Panc1 (cell line): ENCODE results near the gene FHAD1. TPM values are rescaled to one million over a fixed set of nuclear protein-coding genes. Genes with fewer than 3 reads are reported as not detected.

ENCODE experiments used
- ATAC-seq: fragments of 200-7000 bp; cut with Tn5 transposase; 2 replicates; pipeline ENCODE4 v1.9.1; 2020; ENCODE audit warnings: mild to moderate bottlenecking, moderate library complexity
- BruUV-seq: library from RNA; stranded (reverse); fragments of 400-500 nt; replicated peaks from 2 replicates; lab custom pipeline; 2021; lab: Mats Ljungman, UMichigan
- CTCF ChIA-PET: fragments of 300-600 bp; sonication (Branson Sonifier 250); formaldehyde crosslinking; loops from one replicate; lab custom pipeline; 2022; ENCODE audit warnings: antibody characterized with exemption; lab: Charles Lee
- POLR2A ChIA-PET: fragments of 300-600 bp; sonication (Branson Sonifier 250); formaldehyde crosslinking; loops from one replicate; lab custom pipeline; 2022; ENCODE audit warnings: antibody characterized with exemption; lab: Charles Lee
- DNase-seq: peaks from one replicate; pipeline ENCODE4 v3.0.0-alpha.2; 2010; ENCODE audit warnings: low read depth, low spot score
- H3K27ac ChIP-seq: 2 replicates; pipeline ENCODE4 v1.5.1; 2011; ENCODE audit warnings: mild to moderate bottlenecking, low read length, inconsistent platforms
- H3K27me3 ChIP-seq: fragments of 200-500 bp; sonication (Bioruptor generic); 2 replicates; pipeline ENCODE4 v1.6.0; 2014; ENCODE audit warnings: low read length, inconsistent platforms; ENCODE audit not compliant: control insufficient read depth, insufficient read depth
- H3K36me3 ChIP-seq: fragments of 200-500 bp; sonication (Bioruptor generic); 2 replicates; pipeline ENCODE4 v1.5.1; 2014; ENCODE audit warnings: inconsistent platforms, mild to moderate bottlenecking, low read length, moderate library complexity; ENCODE audit not compliant: control insufficient read depth, insufficient read depth
- H3K4me1 ChIP-seq: 2 replicates; pipeline ENCODE4 v1.5.1; 2011; ENCODE audit warnings: inconsistent platforms, mild to moderate bottlenecking, low read length, moderate library complexity; ENCODE audit not compliant: control insufficient read depth, insufficient read depth
- H3K4me3 ChIP-seq, 2 experiments: 2 replicates each; pipeline ENCODE4 v1.5.1; 2011 to 2012; ENCODE audit warnings: low read depth in 2 of 2, low read length in 2 of 2, mild to moderate bottlenecking in 2 of 2, inconsistent platforms in 1 of 2, moderate library complexity in 1 of 2
- H3K9me3 ChIP-seq: fragments of 200-500 bp; sonication (Bioruptor generic); 2 replicates; pipeline ENCODE4 v1.5.1; 2014; ENCODE audit warnings: low read depth, mild to moderate bottlenecking, inconsistent platforms, low read length, moderate library complexity; ENCODE audit not compliant: control insufficient read depth, insufficient read depth
- POLR2AphosphoS5 ChIP-seq: IDR thresholded peaks from 2 replicates; pipeline ENCODE4 v1.6.1; 2012; ENCODE audit warnings: mild to moderate bottlenecking, low read depth, low read length, moderate library complexity
- SIN3A ChIP-seq: IDR thresholded peaks from 2 replicates; pipeline ENCODE4 v1.6.1; 2012; ENCODE audit warnings: low read depth, mild to moderate bottlenecking, low read length, moderate library complexity, borderline replicate concordance; ENCODE audit not compliant: insufficient read depth
- TCF7L2 ChIP-seq: IDR thresholded peaks from 2 replicates; pipeline ENCODE4 v1.6.1; 2011; ENCODE audit warnings: mild to moderate bottlenecking, low read depth, low read length, inconsistent platforms
- in situ Hi-C: cut with HindIII; loops from 2 replicates; pipeline ENCODE4 v1.10.0; 2016; ENCODE audit warnings: low sequenced_read_pairs, low pct_unique_long_range_greater_than_20kb
- intact Hi-C: fragments of 100-400 bp; cut with micrococcal nuclease; formaldehyde crosslinking; loops from one replicate; pipeline ENCODE4 v1.10.0; 2022; ENCODE audit not compliant: unreplicated experiment
- total RNA-seq: library from RNA; stranded (reverse); gene quantifications from one replicate; pipeline ENCODE4 v1.2.1, GENCODE V29; 2021; ENCODE audit not compliant: unreplicated experiment
- TF ChIP-seq, protein P1 (sequence below): fragments of 450-650 bp; IDR thresholded peaks from 2 replicates; pipeline ENCODE4 v1.5.1; 2017; ENCODE audit warnings: mild to moderate bottlenecking
- TF ChIP-seq, protein P2 (sequence below), 2 experiments: IDR thresholded peaks; 2 replicates each; pipeline ENCODE4 v1.6.1; 2011 to 2012; ENCODE audit warnings: low read depth in 2 of 2, control low read depth in 1 of 2, low read length in 1 of 2, mild to moderate bottlenecking in 1 of 2, moderate library complexity in 1 of 2; ENCODE audit not compliant: insufficient read depth in 1 of 2

Gene FHAD1
- total RNA-seq, 1 experiment from 2014 or later = 0.23 TPM

DNA sequence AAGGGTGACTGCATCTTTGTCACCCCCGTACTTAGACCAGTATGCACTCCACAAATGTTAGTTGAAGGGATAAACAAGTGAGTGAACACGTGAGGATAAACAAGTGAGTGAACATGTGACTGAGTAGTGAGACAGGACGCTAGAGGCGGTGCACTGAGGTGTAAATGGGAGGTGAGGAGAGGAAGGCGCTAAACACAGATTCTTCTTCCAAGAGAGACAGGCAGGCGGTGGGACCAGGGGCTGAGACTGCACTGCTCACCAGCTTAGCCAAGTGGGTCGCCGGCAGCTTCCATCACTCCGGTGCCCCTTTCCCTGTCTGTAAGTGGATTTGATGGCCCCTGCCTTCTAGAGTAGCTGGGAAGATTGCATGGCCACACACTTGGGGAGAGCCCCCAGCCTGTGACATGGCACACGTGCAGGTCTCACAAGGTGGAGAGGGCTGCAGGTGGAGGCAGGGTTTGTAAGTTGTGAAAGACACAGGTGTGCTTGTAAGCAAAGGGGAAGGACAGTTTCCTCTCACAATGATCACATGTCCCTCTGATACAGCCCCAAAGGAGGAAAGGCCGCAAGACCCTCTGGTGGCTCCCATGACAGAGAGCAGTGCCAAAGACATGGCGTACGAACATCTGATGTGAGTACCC, 115.2 kb downstream of the FHAD1 start:
- no peaks in the 10 kb centered on the region for H3K9me3 ChIP-seq
- TF ChIP-seq TCF7L2 (no peak), SIN3A (no peak), POLR2AphosphoS5 (no peak)
- TF ChIP-seq, protein P1, sequence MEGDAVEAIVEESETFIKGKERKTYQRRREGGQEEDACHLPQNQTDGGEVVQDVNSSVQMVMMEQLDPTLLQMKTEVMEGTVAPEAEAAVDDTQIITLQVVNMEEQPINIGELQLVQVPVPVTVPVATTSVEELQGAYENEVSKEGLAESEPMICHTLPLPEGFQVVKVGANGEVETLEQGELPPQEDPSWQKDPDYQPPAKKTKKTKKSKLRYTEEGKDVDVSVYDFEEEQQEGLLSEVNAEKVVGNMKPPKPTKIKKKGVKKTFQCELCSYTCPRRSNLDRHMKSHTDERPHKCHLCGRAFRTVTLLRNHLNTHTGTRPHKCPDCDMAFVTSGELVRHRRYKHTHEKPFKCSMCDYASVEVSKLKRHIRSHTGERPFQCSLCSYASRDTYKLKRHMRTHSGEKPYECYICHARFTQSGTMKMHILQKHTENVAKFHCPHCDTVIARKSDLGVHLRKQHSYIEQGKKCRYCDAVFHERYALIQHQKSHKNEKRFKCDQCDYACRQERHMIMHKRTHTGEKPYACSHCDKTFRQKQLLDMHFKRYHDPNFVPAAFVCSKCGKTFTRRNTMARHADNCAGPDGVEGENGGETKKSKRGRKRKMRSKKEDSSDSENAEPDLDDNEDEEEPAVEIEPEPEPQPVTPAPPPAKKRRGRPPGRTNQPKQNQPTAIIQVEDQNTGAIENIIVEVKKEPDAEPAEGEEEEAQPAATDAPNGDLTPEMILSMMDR = no peak
- TF ChIP-seq, protein P2, sequence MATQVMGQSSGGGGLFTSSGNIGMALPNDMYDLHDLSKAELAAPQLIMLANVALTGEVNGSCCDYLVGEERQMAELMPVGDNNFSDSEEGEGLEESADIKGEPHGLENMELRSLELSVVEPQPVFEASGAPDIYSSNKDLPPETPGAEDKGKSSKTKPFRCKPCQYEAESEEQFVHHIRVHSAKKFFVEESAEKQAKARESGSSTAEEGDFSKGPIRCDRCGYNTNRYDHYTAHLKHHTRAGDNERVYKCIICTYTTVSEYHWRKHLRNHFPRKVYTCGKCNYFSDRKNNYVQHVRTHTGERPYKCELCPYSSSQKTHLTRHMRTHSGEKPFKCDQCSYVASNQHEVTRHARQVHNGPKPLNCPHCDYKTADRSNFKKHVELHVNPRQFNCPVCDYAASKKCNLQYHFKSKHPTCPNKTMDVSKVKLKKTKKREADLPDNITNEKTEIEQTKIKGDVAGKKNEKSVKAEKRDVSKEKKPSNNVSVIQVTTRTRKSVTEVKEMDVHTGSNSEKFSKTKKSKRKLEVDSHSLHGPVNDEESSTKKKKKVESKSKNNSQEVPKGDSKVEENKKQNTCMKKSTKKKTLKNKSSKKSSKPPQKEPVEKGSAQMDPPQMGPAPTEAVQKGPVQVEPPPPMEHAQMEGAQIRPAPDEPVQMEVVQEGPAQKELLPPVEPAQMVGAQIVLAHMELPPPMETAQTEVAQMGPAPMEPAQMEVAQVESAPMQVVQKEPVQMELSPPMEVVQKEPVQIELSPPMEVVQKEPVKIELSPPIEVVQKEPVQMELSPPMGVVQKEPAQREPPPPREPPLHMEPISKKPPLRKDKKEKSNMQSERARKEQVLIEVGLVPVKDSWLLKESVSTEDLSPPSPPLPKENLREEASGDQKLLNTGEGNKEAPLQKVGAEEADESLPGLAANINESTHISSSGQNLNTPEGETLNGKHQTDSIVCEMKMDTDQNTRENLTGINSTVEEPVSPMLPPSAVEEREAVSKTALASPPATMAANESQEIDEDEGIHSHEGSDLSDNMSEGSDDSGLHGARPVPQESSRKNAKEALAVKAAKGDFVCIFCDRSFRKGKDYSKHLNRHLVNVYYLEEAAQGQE (IDR thresholded peaks at IDR 0.05; ENCODE audit: insufficient read depth in 1 of 2, low read depth in 2 of 2, low read length in 1 of 2) = no peak
- H3K4me1 ChIP-seq = no peaks in the 10 kb centered on the region
- no peaks in the 10 kb centered on the region for H3K36me3 ChIP-seq
- no peak for ATAC-seq
- no peak for DNase-seq
- no peaks in the 10 kb centered on the region for H3K27me3 ChIP-seq
- intact Hi-C loops = no loop called here
- no peak overlapping the region for H3K27ac ChIP-seq
- CTCF ChIA-PET = no interaction called here
- in situ Hi-C loops = no loop called here
- POLR2A ChIA-PET = interaction anchor here (0.6 kb wide), 1 partner anchor 20 kb away, joined by 4 read pairs; no protein-coding TSS in a partner anchor
- no TSS peak for BruUV-seq
- H3K4me3 ChIP-seq = no peak overlapping the region

DNA sequence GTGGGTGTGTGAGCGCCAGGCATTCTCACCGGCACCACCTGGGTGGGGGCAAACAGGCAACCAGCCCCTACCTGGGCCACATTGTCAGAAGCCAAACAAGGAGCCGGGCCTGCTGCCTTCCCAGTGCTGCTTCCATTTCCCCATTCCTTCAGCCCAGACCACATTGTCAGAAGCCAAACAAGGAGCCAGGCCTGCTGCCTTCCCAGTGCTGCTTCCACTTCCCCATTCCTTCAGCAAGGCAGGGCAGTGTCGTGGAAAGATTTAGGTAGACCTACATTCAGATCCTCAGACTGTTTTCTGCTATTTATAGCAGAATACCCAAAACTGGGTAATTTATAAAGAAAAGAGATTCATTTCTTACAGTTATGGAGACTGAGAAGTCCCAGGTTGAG, 115.7 kb downstream of the FHAD1 start:
- Histone ChIP-seq H3K9me3 (no peaks in the 10 kb centered on the region), H3K36me3 (no peaks in the 10 kb centered on the region), H3K4me1 (no peaks in the 10 kb centered on the region), H3K27me3 (no peaks in the 10 kb centered on the region), H3K27ac (no peak overlapping the region), H3K4me3 (no peak overlapping the region)
- intact Hi-C loops = no loop called here
- POLR2A ChIA-PET = no interaction called here
- ATAC-seq (no peak), DNase-seq (no peak)
- CTCF ChIA-PET = no interaction called here
- in situ Hi-C loops = no loop called here
- no TSS peak for BruUV-seq
- TF ChIP-seq, protein P2 (IDR thresholded peaks at IDR 0.05; ENCODE audit: insufficient read depth in 1 of 2, low read depth in 2 of 2, low read length in 1 of 2) = no peak
- TF ChIP-seq TCF7L2 (no peak), POLR2AphosphoS5 (no peak), SIN3A (no peak)
- TF ChIP-seq, protein P1 = no peak
